AG08396 (cell line): ENCODE data around the gene SLC2A2.
A peak's percentile ranks its signal among the peaks of the same experiment; 100 is the strongest.

Experiments
- DNase-seq: peaks from one replicate; pipeline ENCODE4 v3.0.0; 2012; ENCODE audit warnings: low spot score, mixed read lengths

SLC2A2 gene

DNA sequence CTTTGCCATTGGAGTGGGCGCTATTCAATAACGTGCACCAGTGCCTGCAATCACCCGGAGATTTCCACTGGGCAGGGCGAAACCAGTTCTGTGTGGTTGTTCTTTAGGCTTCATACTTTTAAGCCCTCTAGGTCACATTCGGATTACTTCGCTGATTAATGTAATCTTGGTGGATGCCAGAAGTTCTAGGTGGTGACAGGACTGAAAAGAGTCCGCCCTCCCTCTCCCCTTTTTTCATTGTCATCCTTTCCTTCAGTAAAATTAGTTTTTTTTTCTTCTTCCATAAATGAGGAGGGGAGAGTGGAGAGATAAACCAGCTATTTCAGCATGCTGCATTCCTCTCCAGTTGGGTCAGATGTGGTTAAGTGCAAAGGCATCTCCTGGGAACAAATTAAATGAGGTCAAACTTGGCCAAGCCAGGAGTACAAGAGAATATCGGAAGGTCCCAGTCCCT is 2.3 kb upstream of the SLC2A2 start:
- DNase-seq, result peak; percentile 70

DNA sequence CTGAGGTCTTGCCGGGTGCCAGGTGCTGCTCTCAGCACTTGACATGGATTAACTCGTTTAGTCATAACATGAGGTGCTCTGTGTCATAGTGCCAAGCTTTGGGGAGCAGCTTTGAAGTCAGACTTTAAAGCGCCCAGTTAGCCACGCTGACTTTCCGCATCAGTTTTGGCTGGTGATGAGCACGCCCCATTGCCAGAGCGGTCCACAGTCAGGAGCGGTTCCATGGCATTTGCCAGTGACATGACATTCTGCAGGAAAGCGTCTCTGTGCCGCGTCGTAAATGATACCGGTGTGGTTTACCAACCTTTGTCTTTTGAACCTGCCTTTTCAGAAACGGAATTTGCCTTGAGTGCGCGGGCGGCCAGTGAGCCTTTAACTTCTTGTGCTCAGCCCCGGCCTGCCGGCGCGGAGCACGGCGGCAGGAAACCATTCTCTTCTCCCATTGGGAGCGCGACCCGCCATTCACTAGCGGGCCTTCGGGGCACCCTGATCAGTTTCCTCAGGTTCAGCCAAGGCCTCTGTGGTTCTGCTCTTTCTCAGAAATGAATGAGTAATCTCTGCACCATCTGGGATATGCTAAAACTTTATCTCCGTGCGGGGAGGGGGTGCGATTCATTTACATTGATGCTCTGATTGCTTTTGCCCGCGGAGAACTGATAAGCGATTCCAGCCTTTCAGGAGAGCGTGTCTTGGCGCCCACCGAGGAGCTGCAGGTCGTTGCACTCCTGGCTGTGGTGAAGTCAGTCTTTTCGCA is 1.7 kb upstream of the SLC2A2 start:
- DNase-seq, result peak; percentile 77

GRCh38 chr3:171023566-171023965 is 3.0 kb downstream of the SLC2A2 start:
- DNase-seq, result no peak

DNA sequence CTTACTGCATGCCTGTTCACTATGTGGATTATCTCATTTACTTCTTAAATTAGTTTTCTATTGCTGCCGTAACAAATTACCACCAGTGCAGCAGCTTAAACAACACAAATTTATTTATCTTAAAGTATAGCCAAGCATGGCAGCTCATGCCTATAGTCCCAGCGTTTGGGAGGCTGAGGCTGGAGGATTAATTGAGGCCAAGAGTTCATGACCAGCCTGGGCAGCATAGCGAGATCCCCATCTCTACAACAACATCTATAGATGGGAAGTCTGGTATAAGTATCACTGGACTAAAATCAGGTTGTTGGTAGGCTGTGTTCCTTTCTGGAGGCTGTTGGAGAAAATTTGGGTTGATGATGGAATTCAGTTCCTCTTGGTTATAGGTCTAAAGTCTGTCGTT is 5.1 kb downstream of the SLC2A2 start:
- no peak for DNase-seq

DNA sequence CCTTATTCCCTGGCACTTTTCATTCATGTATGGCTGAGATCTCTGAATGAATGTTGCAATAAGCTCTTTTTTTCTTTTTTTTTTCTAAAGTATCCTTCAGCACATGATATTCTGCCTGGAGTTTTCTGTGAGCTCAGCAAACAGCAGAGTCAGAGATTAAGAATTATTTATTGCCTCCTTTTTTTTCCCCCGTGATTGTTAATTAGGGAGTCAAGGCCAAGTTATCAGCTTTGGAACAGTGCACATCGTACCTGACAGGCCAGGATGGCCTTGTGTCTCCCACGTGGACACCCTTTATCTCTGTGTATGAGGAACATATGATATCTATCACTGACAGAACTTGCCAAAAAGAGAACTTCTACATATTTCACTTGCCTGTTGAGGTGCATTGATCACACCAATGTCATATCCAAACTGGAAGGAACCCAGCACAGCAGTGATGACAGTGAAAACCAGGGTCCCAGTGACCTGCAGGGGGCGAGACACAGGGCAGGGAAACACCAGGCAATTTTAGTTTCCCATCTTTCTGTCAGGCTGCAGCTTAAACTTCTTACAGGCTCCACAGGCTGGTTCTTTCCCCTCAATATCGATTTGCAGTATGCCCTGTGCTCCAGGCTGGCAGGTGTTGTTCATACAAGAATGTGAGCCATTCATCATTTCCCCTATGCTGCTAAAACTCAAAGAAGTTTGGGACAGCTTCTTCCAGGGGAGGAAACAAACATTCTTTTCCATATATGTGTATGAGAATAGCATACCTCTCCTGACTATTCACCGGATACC is 8.2 kb downstream of the SLC2A2 start:
- DNase-seq, result no peak

- no peak for DNase-seq
Observed at GRCh38 chr3:171013822-171014748, 12.4 kb downstream of the SLC2A2 start.

- no peak for DNase-seq
Observed at GRCh38 chr3:171011873-171012336, 14.6 kb downstream of the SLC2A2 start.

DNA sequence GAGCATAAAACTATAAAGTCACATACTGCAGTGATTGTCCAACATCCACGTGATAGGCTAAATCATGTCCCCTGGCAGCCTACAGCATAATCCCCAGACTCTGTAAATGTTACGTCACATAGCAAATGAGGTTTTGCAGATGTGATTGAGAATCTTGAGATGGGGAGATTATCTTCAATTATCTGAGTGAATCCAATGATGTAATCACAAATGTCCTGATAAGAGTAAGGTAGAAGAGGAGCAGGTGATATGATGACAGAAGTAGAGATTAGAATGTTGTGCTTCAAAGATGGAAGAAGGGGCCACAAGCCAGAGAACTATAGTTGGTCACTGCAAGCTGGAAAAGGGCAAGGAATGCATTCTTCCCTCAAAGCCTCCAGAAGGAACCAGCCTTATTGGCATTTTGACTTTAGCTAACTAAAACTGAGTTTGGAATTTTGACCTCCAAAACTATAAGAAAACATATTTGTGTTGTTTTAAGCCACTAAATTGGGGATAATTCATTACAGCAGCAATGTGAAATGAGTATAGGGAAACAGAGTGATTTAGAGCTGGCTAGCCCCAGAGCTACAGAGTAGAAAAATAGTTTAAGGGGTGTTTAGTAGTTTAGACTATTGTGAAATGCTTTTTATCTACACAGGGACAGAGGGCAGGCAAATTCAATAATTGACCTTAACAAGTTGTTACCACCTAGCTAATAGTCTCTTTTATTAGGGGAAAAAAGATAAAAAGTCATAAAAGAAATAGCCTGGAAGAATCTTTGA is 15.2 kb downstream of the SLC2A2 start:
- DNase-seq, result no peak

GRCh38 chr3:171007316-171007715 is 19.2 kb downstream of the SLC2A2 start:
- no peak for DNase-seq

DNA sequence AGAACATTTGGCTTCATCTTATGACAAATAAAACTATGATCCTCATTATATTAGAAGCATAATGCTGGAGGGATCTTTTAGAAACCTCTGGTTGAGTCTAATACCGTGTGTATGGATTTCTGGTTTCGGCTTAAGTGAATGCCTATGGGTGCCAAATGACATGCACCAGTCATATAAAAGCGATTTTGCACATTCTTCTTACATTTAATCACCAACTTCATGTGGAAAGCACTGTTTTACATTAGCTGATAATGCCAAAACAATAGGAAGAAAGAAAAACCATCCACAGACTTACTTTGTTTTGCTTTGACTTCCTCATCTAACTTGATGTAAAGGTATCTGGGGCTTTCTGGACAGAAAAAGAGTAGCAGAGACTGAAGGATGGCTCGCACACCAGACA is 20.9 kb downstream of the SLC2A2 start:
- no peak for DNase-seq

DNA sequence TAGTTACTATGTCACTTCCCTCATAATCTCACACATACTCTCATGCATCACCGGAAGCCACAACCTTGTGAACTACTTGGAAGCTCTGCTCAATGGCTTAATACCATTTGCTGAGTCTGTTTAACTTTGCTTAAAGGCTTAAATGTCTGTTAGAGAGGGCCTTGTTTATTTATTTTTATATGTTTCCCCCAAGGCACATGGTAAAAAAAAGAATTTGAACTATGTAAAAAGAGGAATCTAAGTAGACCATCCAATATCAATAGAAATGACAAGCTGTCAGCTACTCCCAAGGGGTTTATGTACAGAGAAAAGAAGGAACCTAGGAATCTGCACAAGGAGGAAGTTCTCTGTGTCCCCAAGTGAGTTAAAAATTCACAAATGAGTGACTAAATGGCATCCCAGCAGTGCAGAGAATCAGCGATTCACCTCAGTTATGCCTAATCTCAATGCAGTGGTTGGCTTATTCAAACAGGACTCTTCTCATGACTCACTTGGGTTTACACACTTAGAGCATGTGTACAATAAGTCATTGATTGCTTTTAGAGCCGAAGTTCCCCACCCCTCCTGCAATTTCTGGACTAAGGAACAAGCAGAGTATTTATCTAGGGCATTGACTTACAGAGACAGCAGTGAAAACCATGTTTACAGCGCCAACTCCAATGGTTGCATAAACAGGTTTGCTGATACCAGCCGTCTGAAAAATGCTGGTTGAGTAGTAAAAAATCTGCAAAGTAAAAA is 24.4 kb downstream of the SLC2A2 start:
- DNase-seq, result no peak

DNA sequence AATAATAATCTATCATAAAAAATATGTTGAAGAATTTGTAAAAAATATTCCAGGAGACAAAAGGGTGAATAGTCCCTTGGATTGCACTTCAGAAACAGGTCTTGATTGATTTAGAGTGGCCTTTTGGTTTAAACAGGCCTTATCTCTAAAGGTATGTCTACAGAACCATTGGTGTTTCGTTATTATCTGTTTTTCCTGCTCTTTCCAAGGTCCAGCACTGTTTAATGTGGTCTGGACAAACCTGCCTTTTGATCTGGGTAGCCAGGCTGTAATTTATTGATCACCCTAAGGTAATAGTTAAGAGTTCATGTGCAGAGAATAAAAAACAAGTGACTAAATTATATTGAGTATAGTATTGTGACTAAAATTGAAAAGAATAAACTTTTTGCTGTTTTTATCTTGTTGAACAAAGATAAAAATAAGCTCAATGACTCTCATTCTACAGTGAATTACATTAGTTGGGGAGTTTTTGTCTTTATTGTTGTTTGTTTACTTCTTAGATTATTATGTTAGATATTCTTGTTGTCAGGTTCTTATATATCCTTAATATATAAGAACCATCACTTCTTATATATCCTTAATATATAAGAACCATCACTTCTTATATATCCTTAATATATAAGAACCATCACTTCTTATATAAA is 25.1 kb downstream of the SLC2A2 start:
- DNase-seq, result no peak

DNA sequence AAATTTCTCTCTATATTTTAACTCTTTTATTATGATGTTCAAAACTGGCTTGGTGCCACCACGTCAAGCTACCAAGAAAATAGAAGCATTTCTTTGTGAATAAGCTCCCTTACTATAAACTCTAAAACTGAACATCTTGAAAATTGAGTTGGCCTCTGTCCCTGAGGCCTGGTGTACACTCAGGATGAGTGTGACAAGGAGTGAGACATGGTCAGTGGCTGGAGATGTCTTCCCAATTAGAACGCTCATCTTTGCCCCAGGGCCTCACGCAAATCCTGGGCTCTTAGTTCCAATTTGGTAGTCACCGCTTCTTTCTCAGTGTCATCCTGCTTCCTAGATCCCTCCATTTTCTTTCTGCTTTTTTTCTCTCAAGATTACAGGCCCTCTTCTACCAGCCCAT is 26.2 kb downstream of the SLC2A2 start:
- no peak for DNase-seq

GRCh38 chr3:170999737-171000242 is 26.7 kb downstream of the SLC2A2 start:
- DNase-seq, result peak; percentile 35

DNA sequence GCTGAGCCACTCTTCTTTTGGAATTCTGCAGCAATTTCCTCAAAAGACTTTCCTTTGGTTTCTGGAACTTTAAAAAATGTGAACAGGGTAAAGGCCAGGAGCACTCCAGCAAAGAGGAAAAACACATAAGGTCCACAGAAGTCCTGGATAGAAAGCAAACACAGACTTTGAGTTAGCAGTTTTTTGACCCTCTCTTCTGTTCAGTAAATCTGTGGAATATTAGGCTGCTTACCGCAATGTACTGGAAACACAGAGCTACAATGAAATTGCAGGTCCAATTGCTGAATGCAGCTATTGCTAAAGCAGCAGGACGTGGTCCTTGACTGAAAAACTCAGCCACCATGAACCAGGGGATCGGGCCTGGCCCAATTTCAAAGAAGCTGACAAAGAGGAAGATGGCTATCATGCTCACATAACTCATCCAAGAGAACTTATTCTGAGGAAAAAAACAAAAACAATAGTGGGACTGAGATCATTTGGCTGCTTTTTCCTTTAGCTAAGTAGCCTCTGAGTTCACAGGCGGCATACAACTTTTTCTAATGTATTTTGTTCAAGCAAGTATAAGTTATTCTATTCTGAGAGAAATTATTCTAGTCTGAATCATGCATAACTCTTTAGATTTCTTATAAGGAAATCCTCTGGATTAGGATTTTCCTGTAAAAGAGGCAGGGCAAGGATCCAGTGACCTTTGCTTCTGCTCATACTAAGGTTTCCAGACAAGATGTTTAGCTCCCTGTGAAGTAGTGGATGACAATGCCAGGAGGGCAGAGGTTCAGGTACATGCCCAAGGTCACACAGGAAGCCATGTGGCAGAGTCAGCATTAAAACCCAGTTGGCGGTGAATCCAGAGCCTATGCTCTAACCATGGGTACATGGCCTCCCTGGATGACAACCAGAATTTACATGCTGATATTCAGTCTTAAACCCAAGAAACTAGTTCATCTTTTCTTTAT is 28.3 kb downstream of the SLC2A2 start:
- no peak for DNase-seq

- DNase-seq, result no peak
Observed at GRCh38 chr3:170992854-170993253, 33.7 kb downstream of the SLC2A2 start.

GRCh38 chr3:170991664-170992063 is 34.9 kb downstream of the SLC2A2 start:
- no peak for DNase-seq

GRCh38 chr3:170989100-170989648 is 37.3 kb downstream of the SLC2A2 start:
- DNase-seq, result no peak

GRCh38 chr3:170988378-170988777 is 38.1 kb downstream of the SLC2A2 start:
- DNase-seq, result no peak
